Stimulated activated naive CD8-positive, alpha-beta T cell treated with anti-CD3 and anti-CD28 coated beads, Interleukin-15, Interleukin-2, amounts not matched to agents 100 ng/mL and 50 ng/mL, for 24 hours (primary cell): ENCODE results near the gene DES.

ENCODE experiments used
- H3K27ac Mint-ChIP-seq: one replicate; pipeline ENCODE4 v1.8.0; 2021; ENCODE audit warnings: mild to moderate bottlenecking, mixed read lengths
- H3K27me3 Mint-ChIP-seq: one replicate; pipeline ENCODE4 v1.8.0; 2021; ENCODE audit warnings: mixed read lengths
- H3K36me3 Mint-ChIP-seq: one replicate; pipeline ENCODE4 v1.8.0; 2021; ENCODE audit warnings: low read depth, mixed read lengths
- H3K4me1 Mint-ChIP-seq: one replicate; pipeline ENCODE4 v1.8.0; 2021; ENCODE audit warnings: low read depth, mixed read lengths
- H3K4me3 Mint-ChIP-seq: one replicate; pipeline ENCODE4 v1.8.0; 2021; ENCODE audit warnings: mild to moderate bottlenecking, mixed read lengths
- H3K9me3 Mint-ChIP-seq: one replicate; pipeline ENCODE4 v1.8.0; 2021; ENCODE audit warnings: mixed read lengths

Gene DES

DNA sequence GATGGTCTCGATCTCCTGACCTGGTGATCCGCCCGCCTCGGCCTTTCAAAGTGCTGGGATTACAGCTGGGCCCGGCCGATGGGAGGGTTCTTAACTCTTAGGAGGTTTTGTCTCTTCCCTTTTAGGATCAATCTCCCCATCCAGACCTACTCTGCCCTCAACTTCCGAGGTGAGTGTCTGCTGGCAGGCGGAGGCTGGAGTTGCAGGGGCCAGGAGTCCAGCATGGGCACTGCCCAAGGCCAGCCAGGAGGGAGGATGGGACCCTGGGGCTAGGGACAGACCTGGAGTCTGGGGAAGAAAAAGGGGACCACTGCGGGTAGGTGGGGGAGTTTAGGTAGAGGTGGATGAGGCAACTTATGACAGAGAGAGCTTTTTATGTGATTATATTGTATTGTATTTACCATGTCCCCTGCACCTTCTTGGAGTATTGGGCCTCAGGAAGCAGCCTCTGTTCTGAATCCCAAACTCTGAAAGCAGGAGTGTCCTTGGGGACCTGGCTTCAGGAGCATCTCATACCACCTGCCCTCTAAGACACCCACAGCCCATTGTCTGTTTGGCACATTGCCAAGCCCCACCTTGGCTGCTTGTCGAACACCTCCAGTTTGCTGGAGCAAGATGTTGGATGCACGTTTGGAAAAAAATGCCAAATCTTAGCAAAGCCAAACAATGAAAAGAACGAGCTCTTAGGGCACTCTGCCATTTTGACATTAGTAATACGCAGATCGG is 5.6 kb downstream of the DES start:
- Mint-ChIP-seq H3K9me3 (no peaks in the 10 kb centered on the region), H3K27me3 (peaks cover 12% of the 10 kb centered on the region), H3K27ac (no peak overlapping the region), H3K4me3 (no peak overlapping the region), H3K4me1 (no peaks in the 10 kb centered on the region), H3K36me3 (no peaks in the 10 kb centered on the region)

DNA sequence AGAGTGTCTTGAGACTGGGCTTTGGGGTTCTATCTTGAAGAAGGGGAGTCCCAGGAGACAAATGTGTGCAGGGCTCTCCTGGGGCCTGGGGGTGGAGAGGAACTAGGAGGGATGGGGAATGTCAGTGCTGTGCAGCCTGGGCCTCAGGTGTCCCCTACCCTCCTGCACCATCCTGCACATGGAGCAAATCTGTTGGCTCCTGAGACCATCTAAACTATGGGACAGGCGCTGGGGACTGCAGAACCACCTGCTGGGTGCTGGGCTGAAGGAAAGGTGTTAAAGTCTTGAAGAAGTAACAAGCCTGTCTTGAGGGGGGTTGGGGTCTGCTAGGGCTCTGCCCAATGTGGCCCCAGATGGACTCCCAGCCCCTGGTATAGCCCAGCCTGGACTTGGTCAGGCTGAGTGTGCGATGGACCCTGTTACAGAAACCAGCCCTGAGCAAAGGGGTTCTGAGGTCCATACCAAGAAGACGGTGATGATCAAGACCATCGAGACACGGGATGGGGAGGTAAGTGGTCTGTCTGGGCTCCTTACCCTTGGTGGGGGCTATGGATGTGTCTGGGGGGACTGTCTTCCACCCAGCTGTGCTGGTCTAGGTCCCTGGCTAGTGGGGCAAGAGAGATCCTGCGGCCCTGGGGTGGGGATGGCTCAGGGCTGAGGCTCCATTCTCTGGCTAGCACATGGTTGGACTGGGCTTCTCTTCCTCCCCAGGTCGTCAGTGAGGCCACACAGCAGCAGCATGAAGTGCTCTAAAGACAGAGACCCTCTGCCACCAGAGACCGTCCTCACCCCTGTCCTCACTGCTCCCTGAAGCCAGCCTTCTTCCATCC is 7.3 kb downstream of the DES start:
- no peaks in the 10 kb centered on the region for H3K36me3 Mint-ChIP-seq
- no peaks in the 10 kb centered on the region for H3K4me1 Mint-ChIP-seq
- no peaks in the 10 kb centered on the region for H3K9me3 Mint-ChIP-seq
- H3K4me3 Mint-ChIP-seq, result no peak overlapping the region
- H3K27ac Mint-ChIP-seq, result no peak overlapping the region
- H3K27me3 Mint-ChIP-seq, result no peaks in the 10 kb centered on the region

DNA sequence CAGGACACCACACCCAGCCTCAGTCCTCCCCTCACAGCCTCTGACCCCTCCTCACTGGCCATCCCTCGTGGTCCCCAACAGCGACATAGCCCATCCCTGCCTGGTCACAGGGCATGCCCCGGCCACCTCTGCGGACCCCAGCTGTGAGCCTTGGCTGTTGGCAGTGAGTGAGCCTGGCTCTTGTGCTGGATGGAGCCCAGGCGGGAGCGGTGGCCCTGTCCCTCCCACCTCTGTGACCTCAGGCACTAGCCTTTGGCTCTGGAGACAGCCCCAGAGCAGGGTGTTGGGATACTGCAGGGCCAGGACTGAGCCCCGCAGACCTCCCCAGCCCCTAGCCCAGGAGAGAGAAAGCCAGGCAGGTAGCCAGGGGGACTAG is 7.9 kb downstream of the DES start:
- Mint-ChIP-seq H3K27ac (no peak overlapping the region), H3K9me3 (no peaks in the 10 kb centered on the region), H3K4me1 (no peaks in the 10 kb centered on the region)

DNA sequence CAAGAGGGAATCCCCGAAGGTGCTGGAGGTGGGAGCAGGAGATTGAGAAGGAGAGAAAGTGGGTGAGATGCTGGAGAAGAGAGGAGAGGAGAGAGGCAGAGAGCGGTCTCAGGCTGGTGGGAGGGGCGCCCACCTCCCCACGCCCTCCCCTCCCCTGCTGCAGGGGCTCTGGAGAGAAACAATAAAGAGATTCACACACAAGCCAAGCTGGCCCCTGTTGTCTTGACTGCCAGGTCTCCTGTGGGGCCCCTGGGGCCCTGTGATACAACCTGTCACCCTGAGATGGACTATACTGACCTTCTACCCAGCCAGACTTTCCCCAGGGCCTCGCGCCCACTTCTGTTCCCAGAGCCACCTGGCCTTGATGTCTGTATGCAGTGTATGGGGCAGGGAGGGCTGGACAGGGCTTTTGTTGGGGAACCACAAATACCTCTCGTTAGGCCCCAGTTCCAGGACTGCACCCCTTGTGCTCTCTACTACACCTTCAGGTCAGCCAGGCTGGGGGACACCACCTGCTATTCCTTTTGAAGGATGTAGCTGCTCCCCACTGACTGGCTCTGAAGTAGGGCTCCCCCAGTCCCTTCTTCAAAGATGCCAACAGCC is 8.5 kb downstream of the DES start:
- H3K36me3 Mint-ChIP-seq, result no peaks in the 10 kb centered on the region
- no peak overlapping the region for H3K4me3 Mint-ChIP-seq
- H3K4me1 Mint-ChIP-seq, result no peaks in the 10 kb centered on the region
- H3K27me3 Mint-ChIP-seq, result no peaks in the 10 kb centered on the region
- no peak overlapping the region for H3K27ac Mint-ChIP-seq
- H3K9me3 Mint-ChIP-seq, result no peaks in the 10 kb centered on the region

More for the DNA sequence above, 7.9 kb downstream of the DES start:
- Mint-ChIP-seq H3K4me3 (no peak overlapping the region), H3K36me3 (no peaks in the 10 kb centered on the region), H3K27me3 (no peaks in the 10 kb centered on the region)

DNA sequence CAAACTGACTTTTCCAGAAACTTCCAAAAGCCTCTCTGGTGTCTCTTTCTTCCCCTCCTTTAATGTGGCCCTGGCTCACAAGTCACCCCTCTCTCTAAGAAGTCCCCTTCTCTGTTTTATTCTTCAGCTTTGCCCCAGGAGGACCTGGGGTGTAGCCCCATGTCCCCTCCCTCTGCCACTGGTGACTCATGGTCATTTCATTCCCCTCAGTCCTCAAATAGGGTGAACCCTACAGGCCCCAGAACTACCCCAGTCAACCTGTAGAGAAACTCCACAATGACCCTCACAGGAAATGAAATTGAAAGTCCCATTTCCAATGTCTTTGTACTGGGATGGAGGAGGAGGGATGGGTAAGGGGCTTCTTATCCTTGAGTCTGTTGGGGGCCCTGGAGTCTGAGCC is 10.3 kb downstream of the DES start:
- H3K4me3 Mint-ChIP-seq, result no peak overlapping the region
- H3K27ac Mint-ChIP-seq, result no peak overlapping the region
- no peaks in the 10 kb centered on the region for H3K4me1 Mint-ChIP-seq
- no peaks in the 10 kb centered on the region for H3K9me3 Mint-ChIP-seq
- H3K36me3 Mint-ChIP-seq, result no peaks in the 10 kb centered on the region
- H3K27me3 Mint-ChIP-seq, result no peaks in the 10 kb centered on the region

DNA sequence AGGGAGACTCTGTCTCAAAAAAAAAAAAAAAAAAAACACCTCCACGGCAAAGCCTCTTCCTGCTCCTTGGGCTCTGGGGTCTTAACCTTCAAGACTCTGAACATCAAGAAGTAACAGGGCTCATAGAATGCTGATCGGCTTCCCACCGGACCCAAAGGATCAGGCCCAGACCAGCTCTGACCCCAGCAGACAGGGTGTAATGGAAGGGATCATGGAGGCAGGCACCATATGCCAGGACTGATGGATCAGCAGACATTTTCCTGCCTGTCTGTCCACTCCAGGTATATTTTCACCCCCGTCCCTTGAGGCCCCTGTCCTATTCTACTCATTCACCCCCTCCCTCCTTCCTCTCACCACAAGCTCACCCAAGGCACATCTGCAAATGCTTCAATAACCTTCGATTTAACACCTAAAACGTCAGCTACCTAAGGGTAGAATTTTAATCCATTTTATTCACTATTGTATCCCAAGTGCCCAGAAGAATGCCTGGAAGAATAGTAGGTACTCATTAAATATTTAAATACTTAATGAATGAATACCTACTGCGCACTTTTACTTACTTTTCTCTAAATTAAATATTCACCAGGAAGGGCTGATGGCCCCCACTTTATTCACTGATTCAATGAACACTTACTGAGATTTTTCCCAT is 11.9 kb downstream of the DES start:
- no peak overlapping the region for H3K27ac Mint-ChIP-seq
- no peaks in the 10 kb centered on the region for H3K9me3 Mint-ChIP-seq
- no peak overlapping the region for H3K4me3 Mint-ChIP-seq
- peaks cover 5% of the 10 kb centered on the region for H3K27me3 Mint-ChIP-seq
- H3K4me1 Mint-ChIP-seq, result no peaks in the 10 kb centered on the region
- H3K36me3 Mint-ChIP-seq, result no peaks in the 10 kb centered on the region

DNA sequence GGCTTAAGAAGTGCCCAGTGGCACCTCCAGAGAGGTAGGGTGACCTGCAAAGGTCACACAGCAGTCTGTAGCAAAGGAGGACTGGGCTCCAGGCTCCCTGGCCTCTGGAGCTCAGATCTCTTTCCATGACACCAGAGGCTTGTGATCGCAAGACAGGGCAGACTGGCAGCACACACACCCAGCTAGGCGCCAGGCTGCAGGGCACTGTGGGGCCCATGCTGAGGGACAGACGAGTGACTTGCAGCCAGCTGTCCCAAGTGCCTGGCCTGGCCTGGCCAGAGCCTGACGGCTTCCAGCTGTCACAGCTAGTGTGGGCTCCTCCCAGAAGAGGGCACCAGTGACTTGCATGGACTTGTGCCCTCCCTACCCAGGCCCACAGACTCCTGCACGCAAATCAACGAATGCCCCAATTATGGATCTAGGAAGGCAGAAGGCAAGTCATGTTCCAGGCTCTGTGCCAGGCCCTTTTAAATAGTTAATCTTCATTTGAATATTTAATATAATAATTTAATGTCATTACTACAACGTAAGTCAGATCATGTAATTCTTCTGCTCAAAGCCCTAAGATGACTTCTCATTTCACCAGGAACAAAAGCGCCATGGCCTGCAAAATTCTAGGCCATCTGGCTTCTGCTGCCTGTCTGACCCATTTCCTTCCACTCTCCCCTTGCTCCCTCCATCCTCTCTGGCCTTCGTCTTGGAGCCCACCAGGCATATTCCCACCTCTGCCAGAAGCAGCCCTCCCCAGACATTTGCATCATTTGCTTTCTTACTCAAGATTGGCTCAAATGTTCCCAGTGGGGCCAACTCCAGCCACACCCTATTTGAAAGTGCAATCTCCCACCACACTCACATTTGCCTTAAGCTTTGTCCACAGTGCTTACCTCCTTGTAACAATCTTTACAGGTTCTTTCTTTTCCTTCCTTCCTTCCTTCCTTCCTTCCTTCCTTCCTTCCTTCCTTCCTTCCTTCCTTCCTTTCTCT is 12.7 kb downstream of the DES start:
- no peaks in the 10 kb centered on the region for H3K36me3 Mint-ChIP-seq

DNA sequence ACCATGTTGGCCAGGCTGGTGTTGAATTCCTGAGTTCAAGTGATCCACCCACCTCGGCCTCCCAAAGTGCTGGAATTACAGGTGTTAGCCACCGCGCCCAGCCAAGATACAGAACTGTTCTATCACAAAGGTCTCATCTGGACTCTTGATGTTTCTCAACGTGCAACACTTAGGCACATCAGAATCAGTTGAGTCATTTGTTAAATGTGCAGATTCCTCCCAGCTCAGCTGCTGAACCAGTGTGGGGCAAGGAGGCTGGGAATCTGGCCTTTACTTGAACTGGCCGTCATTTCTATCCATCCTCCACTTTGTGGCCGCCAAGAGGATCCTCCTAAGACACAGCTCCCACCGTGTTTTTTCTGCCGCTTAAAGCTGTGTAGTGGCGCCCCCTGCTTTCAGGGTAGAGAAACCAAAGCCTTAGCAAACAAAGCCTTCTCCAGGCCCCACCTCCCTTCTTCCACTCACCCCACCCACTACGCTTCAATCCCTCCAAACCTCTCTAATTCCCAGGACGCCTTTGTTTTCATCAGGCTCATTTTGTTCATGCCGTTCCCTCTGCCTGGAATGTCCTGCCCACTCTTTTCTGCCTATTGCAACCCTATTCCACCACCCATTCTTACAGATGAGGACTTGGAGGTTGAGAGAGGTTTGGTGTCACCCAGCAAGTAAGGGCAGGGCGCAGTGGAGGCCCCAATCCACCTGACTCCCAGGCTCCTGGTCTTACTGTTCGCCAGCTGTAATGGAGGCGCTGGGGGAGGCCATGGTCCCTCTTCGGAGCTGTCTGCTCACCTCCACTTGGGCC is 15.7 kb downstream of the DES start:
- no peaks in the 10 kb centered on the region for H3K9me3 Mint-ChIP-seq
- H3K4me3 Mint-ChIP-seq, result no peak overlapping the region
- no peaks in the 10 kb centered on the region for H3K4me1 Mint-ChIP-seq
- H3K27me3 Mint-ChIP-seq, result peaks cover 15% of the 10 kb centered on the region
- no peak overlapping the region for H3K27ac Mint-ChIP-seq
- no peaks in the 10 kb centered on the region for H3K36me3 Mint-ChIP-seq

More for the DNA sequence above, 12.7 kb downstream of the DES start:
- no peaks in the 10 kb centered on the region for H3K9me3 Mint-ChIP-seq
- no peaks in the 10 kb centered on the region for H3K4me1 Mint-ChIP-seq
- H3K27ac Mint-ChIP-seq, result no peak overlapping the region
- H3K27me3 Mint-ChIP-seq, result peaks cover 13% of the 10 kb centered on the region
- no peak overlapping the region for H3K4me3 Mint-ChIP-seq

DNA sequence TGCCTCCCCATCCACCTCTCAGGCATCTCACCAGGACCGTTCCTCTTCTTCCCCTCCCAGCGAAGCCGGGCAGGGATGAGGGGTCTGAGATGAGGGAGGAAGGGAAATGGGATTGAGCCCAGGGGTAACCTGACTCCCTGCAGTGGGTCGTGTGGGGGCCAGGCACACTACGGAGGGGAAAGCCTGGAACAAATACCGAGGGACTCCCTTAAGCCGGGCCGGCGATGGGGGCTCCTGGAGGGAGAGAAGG is 16.2 kb downstream of the DES start:
- Mint-ChIP-seq H3K27me3 (peaks cover 15% of the 10 kb centered on the region), H3K4me1 (no peaks in the 10 kb centered on the region), H3K4me3 (no peak overlapping the region), H3K27ac (no peak overlapping the region), H3K9me3 (no peaks in the 10 kb centered on the region), H3K36me3 (no peaks in the 10 kb centered on the region)

DNA sequence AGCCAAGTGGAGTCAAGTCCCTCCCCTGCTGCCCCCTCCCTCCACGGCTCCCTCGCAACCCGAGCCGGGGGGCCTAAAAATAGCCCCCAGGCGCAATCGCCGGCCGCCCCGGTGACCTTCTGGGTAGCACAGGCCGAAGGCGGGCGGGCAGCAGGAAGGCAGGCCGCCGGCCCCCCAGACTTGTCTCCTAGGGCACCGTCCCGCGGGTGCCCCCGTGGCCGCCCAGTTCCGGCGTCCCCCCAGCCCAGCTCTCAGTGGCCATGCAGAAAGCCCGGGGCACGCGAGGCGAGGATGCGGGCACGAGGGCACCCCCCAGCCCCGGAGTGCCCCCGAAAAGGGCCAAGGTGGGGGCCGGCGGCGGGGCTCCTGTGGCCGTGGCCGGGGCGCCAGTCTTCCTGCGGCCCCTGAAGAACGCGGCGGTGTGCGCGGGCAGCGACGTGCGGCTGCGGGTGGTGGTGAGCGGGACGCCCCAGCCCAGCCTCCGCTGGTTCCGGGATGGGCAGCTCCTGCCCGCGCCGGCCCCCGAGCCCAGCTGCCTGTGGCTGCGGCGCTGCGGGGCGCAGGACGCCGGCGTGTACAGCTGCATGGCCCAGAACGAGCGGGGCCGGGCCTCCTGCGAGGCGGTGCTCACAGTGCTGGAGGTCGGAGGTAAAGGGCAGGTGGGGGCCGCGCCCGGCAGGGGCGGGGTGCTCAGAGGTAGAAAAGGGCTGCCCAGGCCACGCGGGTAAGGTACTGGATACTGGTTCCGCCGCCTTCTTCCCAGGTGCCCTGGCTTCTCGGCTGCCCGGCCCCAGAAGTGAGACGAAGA is 16.7 kb downstream of the DES start, which contains the start of gene SPEG:
Gene SPEG, plus strand, starts transcription at position 126 of the 808 bp plus-strand sequence. Its CDS starts 135 bp downstream, at position 261.
- no peaks in the 10 kb centered on the region for H3K4me1 Mint-ChIP-seq
- H3K9me3 Mint-ChIP-seq, result no peaks in the 10 kb centered on the region
- peaks cover 15% of the 10 kb centered on the region for H3K27me3 Mint-ChIP-seq
- H3K27ac Mint-ChIP-seq, result no peak within 1 kb of the TSS
- H3K36me3 Mint-ChIP-seq, result no peaks in the 10 kb centered on the region
- no peak within 1 kb of the TSS for H3K4me3 Mint-ChIP-seq

DNA sequence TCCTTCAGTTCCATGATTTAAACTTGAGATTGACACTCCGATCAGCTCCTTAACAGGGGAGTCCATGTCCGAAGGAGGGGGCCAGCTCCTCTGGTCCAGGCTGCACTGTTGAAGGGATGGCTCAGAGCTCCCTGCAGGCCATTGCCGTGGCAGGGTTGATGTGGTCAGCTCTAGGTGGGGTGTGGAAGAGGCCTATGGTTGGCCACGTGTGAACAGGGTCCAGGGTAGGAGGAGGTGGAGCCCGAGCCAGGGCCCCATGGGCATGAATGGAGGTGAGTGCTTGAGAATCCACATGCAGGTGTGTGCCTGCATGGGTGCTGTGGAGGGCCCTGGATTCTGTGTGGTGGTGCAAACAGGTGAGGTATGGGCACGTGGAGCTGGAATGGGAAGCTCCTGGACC is 17.5 kb downstream of the DES start:
- no peaks in the 10 kb centered on the region for H3K4me1 Mint-ChIP-seq
- peaks cover 17% of the 10 kb centered on the region for H3K27me3 Mint-ChIP-seq
- no peaks in the 10 kb centered on the region for H3K9me3 Mint-ChIP-seq
- no peaks in the 10 kb centered on the region for H3K36me3 Mint-ChIP-seq
- no peak overlapping the region for H3K4me3 Mint-ChIP-seq
- H3K27ac Mint-ChIP-seq, result no peak overlapping the region

DNA sequence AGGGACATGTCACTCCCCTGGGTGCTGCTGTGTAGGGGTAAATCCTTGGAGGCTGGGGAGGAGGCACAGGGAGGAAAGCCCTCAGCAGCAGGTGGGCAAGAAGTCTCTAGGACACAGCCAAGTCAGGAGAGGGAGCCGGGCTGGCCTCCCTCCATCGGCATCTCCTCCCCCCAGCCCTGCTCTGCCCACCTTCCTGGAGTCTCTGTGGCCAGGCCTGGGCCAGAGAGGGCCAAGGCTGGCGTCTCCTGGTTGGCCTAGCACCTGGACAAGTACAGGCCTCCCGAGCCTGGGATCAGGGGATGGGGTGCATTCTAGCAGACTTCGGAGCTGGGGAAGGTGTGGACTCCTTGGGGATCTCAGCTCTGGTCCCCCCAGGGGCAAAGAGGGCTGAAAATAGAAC is 18.3 kb downstream of the DES start:
- H3K4me3 Mint-ChIP-seq, result no peak overlapping the region
- no peaks in the 10 kb centered on the region for H3K9me3 Mint-ChIP-seq
- peaks cover 24% of the 10 kb centered on the region for H3K27me3 Mint-ChIP-seq
- H3K36me3 Mint-ChIP-seq, result no peaks in the 10 kb centered on the region
- H3K4me1 Mint-ChIP-seq, result peaks cover 8% of the 10 kb centered on the region
- no peak overlapping the region for H3K27ac Mint-ChIP-seq

DNA sequence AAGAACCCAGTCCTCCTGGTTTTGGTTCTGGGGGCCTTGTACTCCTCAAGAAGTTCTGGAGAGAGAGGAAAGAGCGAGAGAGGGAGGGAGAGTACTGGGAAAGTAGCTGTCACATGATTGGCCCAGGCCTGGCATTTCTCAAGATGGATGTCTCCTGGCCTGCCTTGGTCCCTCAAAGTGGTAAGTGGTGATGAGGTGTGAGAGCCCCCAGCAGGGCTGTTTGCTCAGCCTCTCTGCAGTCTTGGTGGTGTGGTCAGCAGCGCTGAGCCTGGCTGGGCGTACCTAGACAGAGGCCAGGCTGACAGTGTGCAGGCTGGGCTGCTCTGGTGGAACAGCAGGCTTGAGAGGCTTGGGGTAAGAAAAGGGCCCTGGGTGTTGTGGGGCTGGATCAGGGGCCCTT is 19.0 kb downstream of the DES start:
- no peak overlapping the region for H3K27ac Mint-ChIP-seq
- H3K36me3 Mint-ChIP-seq, result no peaks in the 10 kb centered on the region
- H3K9me3 Mint-ChIP-seq, result no peaks in the 10 kb centered on the region
- no peak overlapping the region for H3K4me3 Mint-ChIP-seq
- H3K4me1 Mint-ChIP-seq, result peaks cover 9% of the 10 kb centered on the region
- H3K27me3 Mint-ChIP-seq, result peaks cover 24% of the 10 kb centered on the region
